ENCODE data around the gene NKRF. TPM values are rescaled to one million over a fixed set of nuclear protein-coding genes. Genes with fewer than 3 reads are reported as not detected.
A peak's percentile ranks its signal among the peaks of the same experiment; 100 is the strongest.

The NKRF gene
- total RNA-seq, 6 donors from 2014 or later, result 3.9 to 10.5 (median 7.0) TPM

- H3K27ac ChIP-seq, result no peak overlapping the region
- ATAC-seq (ENCODE audit: low FRiP score in 2 of 2) (no peak), DNase-seq (no peak)
- no peaks in the 10 kb centered on the region for H3K4me1 ChIP-seq
- H3K4me3 ChIP-seq, result no peak overlapping the region
- H3K9me3 ChIP-seq, result no peaks in the 10 kb centered on the region
- TF ChIP-seq POLR2A (IDR thresholded peaks at IDR 0.05), result no peak
- TF ChIP-seq, protein P1, sequence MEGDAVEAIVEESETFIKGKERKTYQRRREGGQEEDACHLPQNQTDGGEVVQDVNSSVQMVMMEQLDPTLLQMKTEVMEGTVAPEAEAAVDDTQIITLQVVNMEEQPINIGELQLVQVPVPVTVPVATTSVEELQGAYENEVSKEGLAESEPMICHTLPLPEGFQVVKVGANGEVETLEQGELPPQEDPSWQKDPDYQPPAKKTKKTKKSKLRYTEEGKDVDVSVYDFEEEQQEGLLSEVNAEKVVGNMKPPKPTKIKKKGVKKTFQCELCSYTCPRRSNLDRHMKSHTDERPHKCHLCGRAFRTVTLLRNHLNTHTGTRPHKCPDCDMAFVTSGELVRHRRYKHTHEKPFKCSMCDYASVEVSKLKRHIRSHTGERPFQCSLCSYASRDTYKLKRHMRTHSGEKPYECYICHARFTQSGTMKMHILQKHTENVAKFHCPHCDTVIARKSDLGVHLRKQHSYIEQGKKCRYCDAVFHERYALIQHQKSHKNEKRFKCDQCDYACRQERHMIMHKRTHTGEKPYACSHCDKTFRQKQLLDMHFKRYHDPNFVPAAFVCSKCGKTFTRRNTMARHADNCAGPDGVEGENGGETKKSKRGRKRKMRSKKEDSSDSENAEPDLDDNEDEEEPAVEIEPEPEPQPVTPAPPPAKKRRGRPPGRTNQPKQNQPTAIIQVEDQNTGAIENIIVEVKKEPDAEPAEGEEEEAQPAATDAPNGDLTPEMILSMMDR (IDR thresholded peaks at IDR 0.05), result no peak
- no peak for TF ChIP-seq POLR2AphosphoS5 (IDR thresholded peaks at IDR 0.05)
- no peak for TF ChIP-seq EP300 (IDR thresholded peaks at IDR 0.05)
- H3K36me3 ChIP-seq, result no peaks in the 10 kb centered on the region
- 77 to 85% methylated on average over 11 to 13 of the region's 13 CpGs for WGBS, 2 donors
- H3K27me3 ChIP-seq, result no peaks in the 10 kb centered on the region
Observed at GRCh38 chrX:119614776-119615175, 8.6 kb upstream of the NKRF start.

DNA sequence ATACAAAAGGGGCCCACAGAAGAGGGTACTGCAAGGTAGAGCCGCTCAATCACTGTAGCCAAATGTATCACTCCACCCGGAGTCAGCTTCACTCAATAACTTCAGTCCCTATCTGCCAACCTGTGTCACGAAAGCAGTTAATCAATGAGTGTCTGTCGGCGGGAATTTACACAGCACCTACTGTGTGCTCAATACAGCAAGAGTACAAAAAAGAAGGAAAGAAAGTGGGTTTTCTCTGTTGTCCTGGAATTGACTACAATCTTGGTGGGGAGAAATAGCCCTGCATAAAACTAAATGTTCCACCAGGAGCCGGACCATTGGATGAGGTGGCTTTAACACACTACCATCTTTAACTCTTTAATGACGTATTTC, 780 bp upstream of the NKRF start:
- no peaks in the 10 kb centered on the region for H3K9me3 ChIP-seq
- H3K4me1 ChIP-seq, result peaks cover 0 to 6% (median 2%) of the 10 kb centered on the region in 4 donors
- H3K27ac ChIP-seq, result peak overlapping the region; percentile 85 to 94 (median 90)
- WGBS, 2 donors, result 51 to 65% methylated on average over 3 to 7 of the region's 7 CpGs
- no peaks in the 10 kb centered on the region for H3K27me3 ChIP-seq
- H3K4me3 ChIP-seq, result peak overlapping the region in 3 of 4 donors; percentile 68 to 81 (median 71)
- ATAC-seq (ENCODE audit: low FRiP score in 2 of 2), result no peak
- no peak for TF ChIP-seq EP300 (IDR thresholded peaks at IDR 0.05)
- TF ChIP-seq POLR2A (IDR thresholded peaks at IDR 0.05), result no peak
- TF ChIP-seq, protein P1 (IDR thresholded peaks at IDR 0.05), result no peak
- no peak for TF ChIP-seq POLR2AphosphoS5 (IDR thresholded peaks at IDR 0.05)
- H3K36me3 ChIP-seq, result no peaks in the 10 kb centered on the region
- DNase-seq, result no peak

DNA sequence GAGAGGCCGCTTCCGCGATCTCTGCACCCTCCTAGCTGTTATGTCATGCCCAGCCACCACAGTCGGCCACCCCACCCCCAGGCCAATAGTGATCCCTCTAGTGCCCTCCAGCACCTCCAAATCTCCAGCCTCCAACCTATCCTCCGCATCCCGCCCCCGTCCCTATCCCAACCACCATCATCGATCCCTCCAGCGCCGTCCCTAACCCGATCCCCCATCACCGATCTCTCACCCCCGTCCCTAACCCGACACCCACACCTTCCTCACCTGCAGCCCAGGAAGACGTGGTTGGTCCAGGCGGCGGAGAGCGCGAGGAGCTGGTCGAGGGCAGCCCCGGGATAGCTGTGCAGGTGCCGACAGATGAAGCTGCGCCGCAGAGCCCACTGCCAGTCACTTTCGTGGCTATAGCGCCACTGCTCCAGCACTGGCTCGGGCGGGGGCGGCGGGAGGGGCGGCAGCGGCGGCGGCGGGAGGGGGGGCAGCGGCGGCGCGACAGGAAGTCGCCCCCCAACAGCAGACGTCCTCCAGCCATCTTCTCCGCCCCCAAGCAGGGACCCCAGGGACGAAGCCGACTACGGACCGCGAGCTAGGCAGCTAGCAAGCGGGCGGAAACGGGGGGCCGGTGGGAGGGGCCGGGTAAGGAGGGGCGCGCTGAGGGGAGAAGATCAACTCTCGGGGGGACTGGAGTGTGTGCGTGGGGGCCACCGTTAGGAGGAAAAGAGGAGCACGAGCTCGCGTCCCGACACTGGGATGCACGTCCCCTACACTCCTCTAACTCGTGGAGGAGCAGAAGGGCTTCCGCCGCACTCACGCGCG, 552 bp downstream of the NKRF start:
- Histone ChIP-seq H3K27me3 (no peaks in the 10 kb centered on the region), H3K36me3 (peaks cover 0 to 4% (median 0%) of the 10 kb centered on the region in 4 donors), H3K4me1 (peaks cover 0 to 6% (median 2%) of the 10 kb centered on the region in 4 donors), H3K9me3 (no peaks in the 10 kb centered on the region), H3K27ac (peak overlapping the region; percentile 85 to 94 (median 90)), H3K4me3 (peak overlapping the region; percentile 49 to 81 (median 70))
- ATAC-seq (ENCODE audit: low FRiP score in 2 of 2) (peak; percentile 62 to 76), DNase-seq (peak; percentile 50 to 86)
- 3 to 54% methylated on average over 12 to 53 of the region's 68 CpGs for WGBS, 2 donors
- no peak for TF ChIP-seq POLR2A (IDR thresholded peaks at IDR 0.05)
- TF ChIP-seq, protein P1 (IDR thresholded peaks at IDR 0.05), result no peak
- TF ChIP-seq EP300 (IDR thresholded peaks at IDR 0.05), result no peak

GRCh38 chrX:119604766-119605463, 1.3 kb downstream of the NKRF start:
- Histone ChIP-seq H3K4me3 (peak overlapping the region; percentile 49 to 81 (median 70)), H3K4me1 (peaks cover 0 to 6% (median 2%) of the 10 kb centered on the region in 4 donors), H3K9me3 (no peaks in the 10 kb centered on the region), H3K36me3 (peaks cover 0 to 4% (median 0%) of the 10 kb centered on the region in 4 donors), H3K27me3 (no peaks in the 10 kb centered on the region), H3K27ac (peak overlapping the region in 3 of 4 donors; percentile 87 to 94 (median 92))
- ATAC-seq (ENCODE audit: low FRiP score in 2 of 2), result no peak
- DNase-seq, result no peak
- TF ChIP-seq POLR2A (IDR thresholded peaks at IDR 0.05), result no peak
- no peak for TF ChIP-seq EP300 (IDR thresholded peaks at IDR 0.05)
- TF ChIP-seq, protein P1 (IDR thresholded peaks at IDR 0.05), result no peak
- no peak for TF ChIP-seq POLR2AphosphoS5 (IDR thresholded peaks at IDR 0.05)
- 16 to 43% methylated on average over 16 to 17 of the region's 17 CpGs for WGBS, 2 donors

All from upper lobe of left lung (tissue), 6 donors.